HL-60 (cell line): ENCODE results near the gene DCTD.

ENCODE experiments used
- DNase-seq, 2 experiments: peaks; one replicate each; pipeline ENCODE4 v3.0.0-alpha.2; 2010 to 2020; ENCODE audit warnings: low read depth in 1 of 2, low spot score in 1 of 2
- H3K27ac ChIP-seq: fragments of 250-450 bp; sonication (Bioruptor Pico); replicated peaks from 2 replicates; pipeline ENCODE4 v1.5.1; 2020; ENCODE audit warnings: mild to moderate bottlenecking, moderate library complexity
- H3K27me3 ChIP-seq: fragments of 250-450 bp; sonication (Bioruptor Pico); 2 replicates; pipeline ENCODE4 v1.5.1; 2021; ENCODE audit warnings: mild to moderate bottlenecking, moderate library complexity; ENCODE audit not compliant: insufficient read depth, poor library complexity, severe bottlenecking
- H3K4me3 ChIP-seq: replicated peaks from 2 replicates; pipeline ENCODE4 v1.5.1; 2011; ENCODE audit warnings: mild to moderate bottlenecking, control low read depth, low read length; ENCODE audit not compliant: insufficient read depth
- GABPA ChIP-seq: IDR thresholded peaks from 2 replicates; pipeline ENCODE4 v1.6.1; 2012; ENCODE audit warnings: low read depth
- POLR2AphosphoS5 ChIP-seq: IDR thresholded peaks from 2 replicates; pipeline ENCODE4 v1.6.1; 2012; ENCODE audit warnings: low read depth
- SPI1 ChIP-seq: IDR thresholded peaks from 2 replicates; pipeline ENCODE4 v1.6.1; 2012; ENCODE audit warnings: low read depth, mild to moderate bottlenecking, borderline replicate concordance
- TF ChIP-seq, protein P1 (sequence below): IDR thresholded peaks from 2 replicates; pipeline ENCODE4 v1.6.1; 2012; ENCODE audit warnings: low read depth; ENCODE audit not compliant: insufficient replicate concordance
- TF ChIP-seq, protein P2 (sequence below): IDR thresholded peaks from one replicate; pipeline ENCODE4 v1.5.1; 2011; ENCODE audit warnings: low read length, control low read depth, inconsistent platforms; ENCODE audit not compliant: insufficient read depth

Gene DCTD

DNA sequence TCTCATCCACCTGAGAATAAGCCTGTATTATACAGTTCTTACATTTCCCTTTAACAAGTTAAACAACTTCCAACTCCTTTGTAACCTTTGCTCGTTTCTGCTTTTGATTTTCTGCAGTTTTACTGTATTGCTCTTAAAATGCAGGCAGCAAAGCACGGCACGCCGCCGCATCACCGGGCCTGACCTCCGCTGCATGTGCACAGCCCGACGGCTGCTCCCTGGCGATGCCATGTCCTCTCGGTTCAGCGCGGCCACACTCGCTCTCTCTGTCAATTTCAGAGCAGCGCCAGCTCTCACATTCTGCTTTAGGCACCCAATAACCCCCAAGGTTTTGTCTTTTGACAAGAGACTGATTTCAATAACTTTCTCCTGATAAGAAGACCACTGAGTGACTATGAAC is 60.3 kb downstream of the DCTD start:
- H3K27ac ChIP-seq, result no peak overlapping the region
- no peak overlapping the region for H3K4me3 ChIP-seq
- DNase-seq, result no peak
- TF ChIP-seq POLR2AphosphoS5 (no peak), SPI1 (no peak), GABPA (no peak)
- TF ChIP-seq, protein P1, sequence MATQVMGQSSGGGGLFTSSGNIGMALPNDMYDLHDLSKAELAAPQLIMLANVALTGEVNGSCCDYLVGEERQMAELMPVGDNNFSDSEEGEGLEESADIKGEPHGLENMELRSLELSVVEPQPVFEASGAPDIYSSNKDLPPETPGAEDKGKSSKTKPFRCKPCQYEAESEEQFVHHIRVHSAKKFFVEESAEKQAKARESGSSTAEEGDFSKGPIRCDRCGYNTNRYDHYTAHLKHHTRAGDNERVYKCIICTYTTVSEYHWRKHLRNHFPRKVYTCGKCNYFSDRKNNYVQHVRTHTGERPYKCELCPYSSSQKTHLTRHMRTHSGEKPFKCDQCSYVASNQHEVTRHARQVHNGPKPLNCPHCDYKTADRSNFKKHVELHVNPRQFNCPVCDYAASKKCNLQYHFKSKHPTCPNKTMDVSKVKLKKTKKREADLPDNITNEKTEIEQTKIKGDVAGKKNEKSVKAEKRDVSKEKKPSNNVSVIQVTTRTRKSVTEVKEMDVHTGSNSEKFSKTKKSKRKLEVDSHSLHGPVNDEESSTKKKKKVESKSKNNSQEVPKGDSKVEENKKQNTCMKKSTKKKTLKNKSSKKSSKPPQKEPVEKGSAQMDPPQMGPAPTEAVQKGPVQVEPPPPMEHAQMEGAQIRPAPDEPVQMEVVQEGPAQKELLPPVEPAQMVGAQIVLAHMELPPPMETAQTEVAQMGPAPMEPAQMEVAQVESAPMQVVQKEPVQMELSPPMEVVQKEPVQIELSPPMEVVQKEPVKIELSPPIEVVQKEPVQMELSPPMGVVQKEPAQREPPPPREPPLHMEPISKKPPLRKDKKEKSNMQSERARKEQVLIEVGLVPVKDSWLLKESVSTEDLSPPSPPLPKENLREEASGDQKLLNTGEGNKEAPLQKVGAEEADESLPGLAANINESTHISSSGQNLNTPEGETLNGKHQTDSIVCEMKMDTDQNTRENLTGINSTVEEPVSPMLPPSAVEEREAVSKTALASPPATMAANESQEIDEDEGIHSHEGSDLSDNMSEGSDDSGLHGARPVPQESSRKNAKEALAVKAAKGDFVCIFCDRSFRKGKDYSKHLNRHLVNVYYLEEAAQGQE, result no peak
- TF ChIP-seq, protein P2, sequence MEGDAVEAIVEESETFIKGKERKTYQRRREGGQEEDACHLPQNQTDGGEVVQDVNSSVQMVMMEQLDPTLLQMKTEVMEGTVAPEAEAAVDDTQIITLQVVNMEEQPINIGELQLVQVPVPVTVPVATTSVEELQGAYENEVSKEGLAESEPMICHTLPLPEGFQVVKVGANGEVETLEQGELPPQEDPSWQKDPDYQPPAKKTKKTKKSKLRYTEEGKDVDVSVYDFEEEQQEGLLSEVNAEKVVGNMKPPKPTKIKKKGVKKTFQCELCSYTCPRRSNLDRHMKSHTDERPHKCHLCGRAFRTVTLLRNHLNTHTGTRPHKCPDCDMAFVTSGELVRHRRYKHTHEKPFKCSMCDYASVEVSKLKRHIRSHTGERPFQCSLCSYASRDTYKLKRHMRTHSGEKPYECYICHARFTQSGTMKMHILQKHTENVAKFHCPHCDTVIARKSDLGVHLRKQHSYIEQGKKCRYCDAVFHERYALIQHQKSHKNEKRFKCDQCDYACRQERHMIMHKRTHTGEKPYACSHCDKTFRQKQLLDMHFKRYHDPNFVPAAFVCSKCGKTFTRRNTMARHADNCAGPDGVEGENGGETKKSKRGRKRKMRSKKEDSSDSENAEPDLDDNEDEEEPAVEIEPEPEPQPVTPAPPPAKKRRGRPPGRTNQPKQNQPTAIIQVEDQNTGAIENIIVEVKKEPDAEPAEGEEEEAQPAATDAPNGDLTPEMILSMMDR, result no peak
- H3K27me3 ChIP-seq, result no peaks in the 10 kb centered on the region

DNA sequence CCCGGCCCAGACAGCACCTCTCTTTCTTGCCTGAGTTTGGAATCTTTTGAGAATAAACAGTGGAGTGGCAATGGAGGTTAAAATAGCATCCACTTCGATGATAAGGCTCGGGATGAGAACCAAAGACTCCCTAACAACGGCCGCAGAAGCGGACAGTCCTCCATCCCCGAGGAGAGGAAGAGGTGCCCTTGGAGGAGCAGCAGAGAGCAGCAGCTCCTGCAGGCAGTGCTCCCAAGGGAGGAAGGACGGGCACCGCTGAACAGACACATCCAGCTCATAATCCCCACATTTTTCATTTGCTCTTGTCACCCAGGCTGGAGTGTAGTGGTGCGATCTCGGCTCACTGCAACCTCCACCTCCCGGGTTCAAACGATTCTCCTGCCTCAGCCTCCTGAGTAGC is 61.3 kb downstream of the DCTD start:
- DNase-seq, result no peak
- TF ChIP-seq SPI1, result no peak
- TF ChIP-seq, protein P2, result no peak
- TF ChIP-seq, protein P1, result no peak
- TF ChIP-seq GABPA, result no peak
- TF ChIP-seq POLR2AphosphoS5, result no peak

DNA sequence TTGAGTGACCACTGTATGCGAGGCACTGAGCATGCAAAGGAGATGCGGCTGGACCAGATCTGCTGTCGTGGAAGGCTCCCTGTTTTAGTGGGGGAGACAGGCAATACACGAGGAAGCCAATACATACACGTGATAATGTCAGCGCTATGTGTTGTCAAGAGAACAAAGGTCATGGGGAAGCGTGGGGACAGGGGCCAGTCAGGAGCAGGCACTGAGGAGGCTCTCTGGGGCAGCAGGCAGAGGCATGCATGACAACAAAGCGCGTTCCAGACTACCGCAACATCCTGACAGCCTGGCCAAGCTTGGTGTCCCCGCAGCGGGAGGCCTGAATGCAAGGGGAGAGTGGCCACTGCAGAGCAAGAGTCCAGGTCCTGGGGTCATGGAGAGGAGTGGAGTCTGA is 61.9 kb downstream of the DCTD start:
- TF ChIP-seq, protein P1, result no peak
- TF ChIP-seq POLR2AphosphoS5 (no peak), SPI1 (no peak), GABPA (no peak)
- TF ChIP-seq, protein P2, result no peak
- no peak overlapping the region for H3K4me3 ChIP-seq
- DNase-seq, result no peak
- H3K27ac ChIP-seq, result no peak overlapping the region
- no peaks in the 10 kb centered on the region for H3K27me3 ChIP-seq

More for the DNA sequence above, 61.3 kb downstream of the DCTD start:
- no peak overlapping the region for H3K4me3 ChIP-seq
- no peaks in the 10 kb centered on the region for H3K27me3 ChIP-seq
- H3K27ac ChIP-seq, result no peak overlapping the region
